ENCODE data around the gene AP3S2. TPM values are rescaled to one million over a fixed set of nuclear protein-coding genes. Genes with fewer than 3 reads are reported as not detected.

Gene AP3S2
- total and polyA plus RNA-seq, 7 donors = 18.0 to 74.3 (median 44.7) TPM

DNA sequence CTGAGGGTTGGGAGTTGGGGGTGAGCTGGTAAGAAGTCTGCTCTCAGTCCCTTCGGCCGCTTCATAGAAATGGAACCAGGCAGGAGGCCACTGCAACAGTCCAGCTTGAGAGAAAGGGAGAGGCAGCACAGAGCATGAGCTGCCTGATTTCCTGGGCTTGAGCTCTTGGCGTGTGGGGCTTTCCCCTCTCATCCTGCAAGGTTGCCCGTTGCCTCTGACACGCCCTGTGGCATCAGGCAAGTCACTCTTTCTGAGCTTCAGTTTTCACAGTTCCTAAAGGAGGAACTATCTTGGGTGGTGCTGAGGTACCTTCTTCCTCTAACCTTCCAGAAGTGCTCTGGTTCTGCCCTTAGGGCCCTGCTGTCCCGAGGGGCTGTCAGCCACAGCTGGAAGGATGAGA, 112.7 kb downstream of the AP3S2 start:
- DNase-seq (no peak), ATAC-seq (no peak)
- intact Hi-C loops (cut with DNase I) = no loop called here
- H3K4me3 ChIP-seq = no peak overlapping the region
- peaks cover 3% of the 10 kb centered on the region for H3K4me1 ChIP-seq
- TF ChIP-seq, protein P1, sequence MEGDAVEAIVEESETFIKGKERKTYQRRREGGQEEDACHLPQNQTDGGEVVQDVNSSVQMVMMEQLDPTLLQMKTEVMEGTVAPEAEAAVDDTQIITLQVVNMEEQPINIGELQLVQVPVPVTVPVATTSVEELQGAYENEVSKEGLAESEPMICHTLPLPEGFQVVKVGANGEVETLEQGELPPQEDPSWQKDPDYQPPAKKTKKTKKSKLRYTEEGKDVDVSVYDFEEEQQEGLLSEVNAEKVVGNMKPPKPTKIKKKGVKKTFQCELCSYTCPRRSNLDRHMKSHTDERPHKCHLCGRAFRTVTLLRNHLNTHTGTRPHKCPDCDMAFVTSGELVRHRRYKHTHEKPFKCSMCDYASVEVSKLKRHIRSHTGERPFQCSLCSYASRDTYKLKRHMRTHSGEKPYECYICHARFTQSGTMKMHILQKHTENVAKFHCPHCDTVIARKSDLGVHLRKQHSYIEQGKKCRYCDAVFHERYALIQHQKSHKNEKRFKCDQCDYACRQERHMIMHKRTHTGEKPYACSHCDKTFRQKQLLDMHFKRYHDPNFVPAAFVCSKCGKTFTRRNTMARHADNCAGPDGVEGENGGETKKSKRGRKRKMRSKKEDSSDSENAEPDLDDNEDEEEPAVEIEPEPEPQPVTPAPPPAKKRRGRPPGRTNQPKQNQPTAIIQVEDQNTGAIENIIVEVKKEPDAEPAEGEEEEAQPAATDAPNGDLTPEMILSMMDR (IDR thresholded peaks at IDR 0.05) = no peak
- no peaks in the 10 kb centered on the region for H3K36me3 ChIP-seq (ENCODE audit: insufficient read depth in 1 of 2, low read depth in 1 of 2)
- WGBS, 3 donors = 67 to 77% (median 72%) methylated on average over 6 of the region's 6 CpGs
- H3K9me3 ChIP-seq = no peaks in the 10 kb centered on the region
- H3K27me3 ChIP-seq (ENCODE audit: insufficient read depth in 3 of 3, low read length in 2 of 3) = no peaks in the 10 kb centered on the region
- H3K27ac ChIP-seq = no peak overlapping the region

DNA sequence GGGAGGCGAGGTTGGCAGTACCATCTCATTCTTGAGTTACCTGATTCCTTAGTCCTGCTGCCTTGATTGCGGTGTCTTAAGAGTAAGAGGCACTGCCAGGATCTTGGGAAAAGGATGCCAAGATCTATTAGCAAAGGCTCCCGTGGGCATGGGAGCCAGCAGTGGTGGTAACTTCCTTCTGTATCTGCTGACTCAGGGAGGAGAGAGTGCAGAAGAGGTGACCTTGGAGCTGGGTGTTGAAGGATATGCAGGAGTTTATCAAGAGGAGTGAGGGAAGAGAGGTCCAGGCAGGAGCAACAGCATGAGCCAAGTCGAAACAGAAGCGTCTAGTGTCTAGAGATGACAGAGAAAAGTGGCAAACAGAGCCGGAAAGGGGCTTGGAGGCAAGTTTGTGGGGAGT, 113.2 kb downstream of the AP3S2 start:
- DNase-seq (no peak), ATAC-seq (no peak)
- H3K4me3 ChIP-seq = no peak overlapping the region
- TF ChIP-seq, protein P1 (IDR thresholded peaks at IDR 0.05) = no peak
- H3K36me3 ChIP-seq (ENCODE audit: insufficient read depth in 1 of 2, low read depth in 1 of 2) = no peaks in the 10 kb centered on the region
- intact Hi-C loops (cut with DNase I) = no loop called here
- no peak overlapping the region for H3K27ac ChIP-seq
- H3K27me3 ChIP-seq (ENCODE audit: insufficient read depth in 3 of 3, low read length in 2 of 3) = no peaks in the 10 kb centered on the region
- 72 to 76% (median 75%) methylated on average over 6 of the region's 6 CpGs for WGBS, 3 donors
- H3K9me3 ChIP-seq = no peaks in the 10 kb centered on the region
- H3K4me1 ChIP-seq = peaks cover 5% of the 10 kb centered on the region

Other genes starting within 250 kb of the AP3S2 start
- gene KIF7, start 238.5 kb downstream of the AP3S2 start, total RNA-seq = 1 to 10 TPM in 2 of 4 donors, under 1 TPM in 2; 0.40 to 2.1 (median 0.81) TPM
- under 1 TPM; 0.20 to 0.32 (median 0.26) TPM for gene KIF7, start 238.5 kb downstream of the AP3S2 start, polyA plus RNA-seq
- 1 to 10 TPM in 3 of 4 donors, under 1 TPM in 1; 0.79 to 6.3 (median 3.3) TPM for gene PLIN1, start 214.6 kb downstream of the AP3S2 start, total RNA-seq
- 1 to 10 TPM; 2.3 to 8.3 (median 6.9) TPM for gene PLIN1, start 214.6 kb downstream of the AP3S2 start, polyA plus RNA-seq
- gene PEX11A, start 203.2 kb downstream of the AP3S2 start, total RNA-seq = 10 to 100 TPM in 1 of 4 donors, 1 to 10 TPM in 3; 5.5 to 14.2 (median 7.8) TPM
- 10 to 100 TPM in 2 of 3 donors, 1 to 10 TPM in 1; 6.6 to 11.4 (median 11.0) TPM for gene PEX11A, start 203.2 kb downstream of the AP3S2 start, polyA plus RNA-seq
- not detected for gene WDR93, start 203.2 kb downstream of the AP3S2 start, total RNA-seq
- under 1 TPM in 1 of 3 donors, not detected in 2; 0.03 TPM for gene WDR93, start 203.2 kb downstream of the AP3S2 start, polyA plus RNA-seq
- gene MESP1, start 142.7 kb downstream of the AP3S2 start, total RNA-seq = 10 to 100 TPM; 11.7 to 33.6 (median 21.3) TPM
- 1 to 10 TPM; 2.5 to 9.0 (median 5.1) TPM for gene MESP1, start 142.7 kb downstream of the AP3S2 start, polyA plus RNA-seq
- under 1 TPM in 1 of 4 donors, not detected in 3; 0.38 TPM for gene MESP2, start 117.7 kb downstream of the AP3S2 start, total RNA-seq
- under 1 TPM in 2 of 3 donors, not detected in 1; 0.17 to 0.20 TPM for gene MESP2, start 117.7 kb downstream of the AP3S2 start, polyA plus RNA-seq
- gene ANPEP, start 79.1 kb downstream of the AP3S2 start, total RNA-seq = 1 to 10 TPM; 2.6 to 3.9 (median 3.4) TPM
- 1 to 10 TPM; 1.5 to 3.5 (median 2.4) TPM for gene ANPEP, start 79.1 kb downstream of the AP3S2 start, polyA plus RNA-seq
- gene ARPIN, start 19.0 kb upstream of the AP3S2 start, total RNA-seq = 10 to 100 TPM in 1 of 4 donors, 1 to 10 TPM in 3; 5.3 to 10.3 (median 9.7) TPM
- 1 to 10 TPM; 3.5 to 8.9 (median 4.3) TPM for gene ARPIN, start 19.0 kb upstream of the AP3S2 start, polyA plus RNA-seq
- 1 to 10 TPM; 3.1 to 8.1 (median 5.6) TPM for gene ZNF710, start 107.3 kb upstream of the AP3S2 start, total RNA-seq
- 1 to 10 TPM; 1.3 to 4.5 (median 1.9) TPM for gene ZNF710, start 107.3 kb upstream of the AP3S2 start, polyA plus RNA-seq
- 100 to 1,000 TPM; 513 to 926 (median 752) TPM for gene IDH2, start 208.5 kb upstream of the AP3S2 start, total RNA-seq
- gene IDH2, start 208.5 kb upstream of the AP3S2 start, polyA plus RNA-seq = 100 to 1,000 TPM; 365 to 759 (median 405) TPM

Data from psoas muscle (tissue), 8 donors.